IMR-90 (cell line): ENCODE results near the gene KCMF1. TPM values are rescaled to one million over a fixed set of nuclear protein-coding genes. Genes with fewer than 3 reads are reported as not detected.

Source experiments
- ATAC-seq: fragments of 200-7000 bp; cut with Tn5 transposase; 2 replicates; pipeline ENCODE4 v1.9.1; 2020; ENCODE audit warnings: low read depth, mild to moderate bottlenecking, moderate library complexity
- BruUV-seq: library from RNA; stranded (reverse); fragments of 400-500 nt; replicated peaks from 2 replicates; lab custom pipeline; 2021; lab: Mats Ljungman, UMichigan
- CTCF ChIA-PET: fragments of 300-600 bp; formaldehyde crosslinking; extraction: SDS; loops from one replicate; lab custom pipeline; 2021; ENCODE audit warnings: antibody characterized with exemption; lab: Yijun Ruan, JAX
- POLR2A ChIA-PET: fragments of 300-600 bp; sonication (Branson Sonifier 250); formaldehyde crosslinking; loops from one replicate; lab custom pipeline; 2022; ENCODE audit warnings: antibody characterized with exemption; ENCODE audit not compliant: unreplicated experiment; lab: Charles Lee
- DNase-seq: peaks from one replicate; pipeline ENCODE4 v3.0.0; 2013
- H2AFZ ChIP-seq: replicated peaks from 2 replicates; pipeline ENCODE3; 2013; ENCODE audit warnings: low read length, mild to moderate bottlenecking; ENCODE audit not compliant: poor library complexity
- H2AK5ac ChIP-seq: 2 replicates; pipeline ENCODE4 v1.6.1; 2013; ENCODE audit warnings: low read depth, low read length, inconsistent platforms
- H2AK9ac ChIP-seq: replicated peaks from 2 replicates; pipeline ENCODE3; 2013; ENCODE audit warnings: mild to moderate bottlenecking, low read depth, low read length, moderate library complexity; ENCODE audit not compliant: poor library complexity
- H2BK120ac ChIP-seq: 2 replicates; pipeline ENCODE4 v1.6.1; 2013; ENCODE audit warnings: low read depth, low read length, inconsistent platforms
- H2BK15ac ChIP-seq: 3 replicates; pipeline ENCODE4 v1.6.1; 2013; ENCODE audit warnings: low read depth, low read length, inconsistent platforms
- H2BK20ac ChIP-seq: 2 replicates; pipeline ENCODE4 v1.6.1; 2013; ENCODE audit warnings: low read depth, mild to moderate bottlenecking, inconsistent platforms, low read length, moderate library complexity
- H2BK5ac ChIP-seq: 2 replicates; pipeline ENCODE4 v1.6.1; 2013; ENCODE audit warnings: mild to moderate bottlenecking, low read depth, low read length, inconsistent platforms; ENCODE audit not compliant: poor library complexity, severe bottlenecking
- H3K14ac ChIP-seq: replicated peaks from 2 replicates; pipeline ENCODE4 v1.6.1; 2013; ENCODE audit warnings: low read depth, low read length, inconsistent platforms
- H3K18ac ChIP-seq: 2 replicates; pipeline ENCODE4 v1.6.1; 2013; ENCODE audit warnings: low read depth, low read length, control low read depth
- H3K23ac ChIP-seq: 2 replicates; pipeline ENCODE4 v1.6.1; 2013; ENCODE audit warnings: low read depth, low read length, inconsistent platforms
- H3K27ac ChIP-seq: 2 replicates; pipeline ENCODE4 v1.5.1; 2013; ENCODE audit warnings: mild to moderate bottlenecking, control low read depth, low read length; ENCODE audit not compliant: insufficient read depth
- H3K27me3 ChIP-seq: 2 replicates; pipeline ENCODE4 v1.6.1; 2013; ENCODE audit warnings: low read length; ENCODE audit not compliant: control insufficient read depth, insufficient read depth
- H3K36me3 ChIP-seq: 2 replicates; pipeline ENCODE4 v1.6.1; 2013; ENCODE audit warnings: low read length, mixed read lengths; ENCODE audit not compliant: control insufficient read depth, insufficient read depth
- H3K4ac ChIP-seq: 2 replicates; pipeline ENCODE4 v1.6.1; 2013; ENCODE audit warnings: low read depth, low read length, inconsistent platforms
- H3K4me1 ChIP-seq: 2 replicates; pipeline ENCODE4 v1.6.1; 2013; ENCODE audit warnings: low read length, mixed read lengths; ENCODE audit not compliant: control insufficient read depth, insufficient read depth
- H3K4me2 ChIP-seq: 2 replicates; pipeline ENCODE4 v1.6.1; 2013; ENCODE audit warnings: low read depth, mild to moderate bottlenecking, control low read depth, low read length, moderate library complexity
- H3K4me3 ChIP-seq: 2 replicates; pipeline ENCODE4 v1.5.1; 2013; ENCODE audit warnings: low read depth, mild to moderate bottlenecking, control low read depth, low read length, moderate library complexity; ENCODE audit not compliant: insufficient read depth
- H3K56ac ChIP-seq: 2 replicates; pipeline ENCODE4 v1.6.1; 2013; ENCODE audit warnings: low read length, inconsistent platforms; ENCODE audit not compliant: insufficient read depth; ENCODE audit errors: extremely low read depth
- H3K79me1 ChIP-seq, 2 experiments: 2 replicates each; pipeline ENCODE4 v1.6.1; 2013; ENCODE audit warnings: low read length in 2 of 2, inconsistent platforms in 1 of 2, low read depth in 1 of 2
- H3K9ac ChIP-seq: 2 replicates; pipeline ENCODE4 v1.6.1; 2013; ENCODE audit warnings: low read depth, low read length, control low read depth
- H3K9me1 ChIP-seq: 2 replicates; pipeline ENCODE4 v1.6.1; 2013; ENCODE audit warnings: low read length, inconsistent platforms; ENCODE audit not compliant: insufficient read depth
- H3K9me3 ChIP-seq: 2 replicates; pipeline ENCODE4 v1.6.1; 2013; ENCODE audit warnings: low read length; ENCODE audit not compliant: control insufficient read depth, insufficient read depth
- H4K20me1 ChIP-seq: 2 replicates; pipeline ENCODE4 v1.6.1; 2013; ENCODE audit warnings: low read length, inconsistent platforms; ENCODE audit not compliant: insufficient read depth
- H4K5ac ChIP-seq: 2 replicates; pipeline ENCODE4 v1.6.1; 2013; ENCODE audit warnings: mild to moderate bottlenecking, low read depth, low read length, control low read depth
- H4K8ac ChIP-seq, 2 experiments: 2 replicates each; pipeline ENCODE4 v1.6.1; 2013; ENCODE audit warnings: low read depth in 2 of 2, low read length in 2 of 2, control low read depth in 1 of 2, inconsistent platforms in 1 of 2
- H4K91ac ChIP-seq: 2 replicates; pipeline ENCODE4 v1.6.1; 2013; ENCODE audit warnings: low read depth, low read length, inconsistent platforms; ENCODE audit not compliant: insufficient read depth
- BHLHE40 ChIP-seq: fragments of 150-350 bp; IDR thresholded peaks from 2 replicates; pipeline ENCODE4 v1.6.1; 2016; ENCODE audit warnings: mild to moderate bottlenecking, low read depth, low read length
- CEBPB ChIP-seq: IDR thresholded peaks from 2 replicates; pipeline ENCODE4 v1.6.1; 2012; ENCODE audit warnings: low read depth, low read length, improper control_type of control experiment
- POLR2A ChIP-seq: IDR thresholded peaks from 2 replicates; pipeline ENCODE4 v1.6.1; 2012; ENCODE audit warnings: mild to moderate bottlenecking, low read depth, low read length
- WGBS, 2 experiments: methylation state at CpG; one replicate each; pipeline versions ENCODE4 v1.1.5 to v1.1.7; 2013; ENCODE audit warnings: missing lambda C conversion rate in 2 of 2; ENCODE audit not compliant: insufficient read length in 1 of 2; ENCODE audit errors: extremely low coverage in 2 of 2; 5-methylcytosine and 5-hydroxymethylcytosine counted together
- dilution Hi-C: fragments of 300-500 bp; cut with HindIII; formaldehyde crosslinking; loops from one replicate; pipeline ENCODE4 v1.14.3; 2018; ENCODE audit warnings: low sequenced_read_pairs; ENCODE audit not compliant: unreplicated experiment
- in situ Hi-C: fragments of 300-500 bp; cut with MboI; formaldehyde crosslinking; loops from 3 replicates; pipeline ENCODE4 v1.14.3; 2019; ENCODE audit warnings: low sequenced_read_pairs, inconsistent platforms, mixed read lengths
- intact Hi-C: fragments of 100-400 bp; cut with micrococcal nuclease; formaldehyde crosslinking; loops from 2 replicates; pipeline ENCODE4 v1.10.0; 2022
- polyA plus RNA-seq, 3 experiments: library from polyadenylated mRNA; depleted of rRNA; stranded (reverse); fragments of >200 nt; gene quantifications; 2 replicates each; pipeline ENCODE4 v1.2.3, GENCODE V29; 2012; ENCODE audit warnings: low replicate concordance in 1 of 3
- total RNA-seq: library from RNA; depleted of rRNA; stranded (reverse); fragments of >200 nt; gene quantifications from 2 replicates; pipeline ENCODE4 v1.2.3, GENCODE V29; 2012

Gene KCMF1
- total and polyA plus RNA-seq, 2 of the 4 experiments (the other 2 are of a cell fraction): 49.9 to 108 TPM

- ATAC-seq: peak; percentile 9
- CTCF ChIA-PET: interaction anchor here (0.8 kb wide), 1 partner anchor 34 kb away, joined by 3 read pairs; no protein-coding TSS in a partner anchor
- intact Hi-C loops: no loop called here
Measured at GRCh38 chr2:84959566-84960506, 11.1 kb upstream of the KCMF1 start.

More at GRCh38 chr2:84959566-84960506, 11.1 kb upstream of the KCMF1 start:
- peaks cover 24 to 58% of the 10 kb centered on the region in 2 experiments for H3K79me1 ChIP-seq
- H3K4ac ChIP-seq: peak overlapping the region; percentile 76
- peak overlapping the region; percentile 48 for H2AK9ac ChIP-seq
- BruUV-seq: no TSS peak
- no peaks in the 10 kb centered on the region for H3K27me3 ChIP-seq
- H4K91ac ChIP-seq: peak overlapping the region; percentile 82
- peak overlapping the region; percentile 67 for H3K18ac ChIP-seq
- in situ Hi-C loops: no loop called here
- peak overlapping the region; percentile 94 for H2BK20ac ChIP-seq
- H3K4me1 ChIP-seq: peaks cover 28% of the 10 kb centered on the region
- H3K23ac ChIP-seq: peak overlapping the region; percentile 61; the same call in 1 of the 2 replicates
- peaks cover 32% of the 10 kb centered on the region for H4K20me1 ChIP-seq
- dilution Hi-C loops: no loop called here
- H3K4me3 ChIP-seq: no peak overlapping the region
- POLR2A ChIA-PET: no interaction called here
- peak; percentile 64 for DNase-seq
- no peaks in the 10 kb centered on the region for H3K9me3 ChIP-seq
- peaks cover 26% of the 10 kb centered on the region for H3K9me1 ChIP-seq
- TF ChIP-seq BHLHE40 (peak; percentile 5; the same call in 1 of the 2 replicates), POLR2A (no peak), CEBPB (peak; percentile 24; the same call in 1 of the 2 replicates)
- H3K56ac ChIP-seq: peak overlapping the region; percentile 69; the same call in 1 of the 2 replicates
- H3K27ac ChIP-seq: peak overlapping the region; percentile 72
- 100% methylated on average over 1 of the region's 5 CpGs; no CpG with 5 or more reads in 1 of the 2 experiments for WGBS, 2 experiments
- H2BK120ac ChIP-seq: peak overlapping the region; percentile 73
- no peak overlapping the region for H2AFZ ChIP-seq
- peak overlapping the region; percentile 58 for H3K4me2 ChIP-seq
- peak overlapping the region; percentile 87 for H2AK5ac ChIP-seq
- peak overlapping the region; percentile 35 for H3K14ac ChIP-seq
- 0 out of 2 replicates have a peak overlapping the region, but pooled peaks have one; percentile 2 for H3K9ac ChIP-seq
- peaks cover 4% of the 10 kb centered on the region for H3K36me3 ChIP-seq
- peak overlapping the region; percentile 14 to 78 for H4K8ac ChIP-seq
- peak overlapping the region; percentile 51; the same call in 1 of the 3 replicates for H2BK15ac ChIP-seq
- peak overlapping the region; percentile 94 for H2BK5ac ChIP-seq
- peak overlapping the region; percentile 63; the same call in 1 of the 2 replicates for H4K5ac ChIP-seq
